Astrocyte (in vitro differentiated cells and primary cell): Measurements from ENCODE around the gene TP73. TPM values are rescaled to one million over a fixed set of nuclear protein-coding genes. Genes with fewer than 3 reads are reported as not detected.
A peak's percentile ranks its signal among the peaks of the same experiment; 100 is the strongest.

Experiments
- DNase-seq: peaks from one replicate; pipeline ENCODE4 v3.0.0-alpha.2; 2010; ENCODE audit warnings: low read depth
- FAIRE-seq: peaks from 2 replicates; lab custom pipeline; 2011; peaks lifted over from hg19 to GRCh38; lab: Jason Lieb, UNC
- H2AFZ ChIP-seq: 2 replicates; pipeline ENCODE4 v1.6.0; 2012; ENCODE audit warnings: low read depth, low read length, inconsistent platforms
- H3K27ac ChIP-seq: 2 replicates; pipeline ENCODE4 v1.5.1; 2011; ENCODE audit warnings: low read depth, low read length, inconsistent platforms
- H3K27me3 ChIP-seq: 2 replicates; pipeline ENCODE4 v1.6.0; 2011; ENCODE audit warnings: low read length, inconsistent platforms; ENCODE audit not compliant: insufficient read depth
- H3K36me3 ChIP-seq: 2 replicates; pipeline ENCODE4 v1.5.1; 2011; ENCODE audit warnings: low read length, inconsistent platforms; ENCODE audit not compliant: insufficient read depth
- H3K4me1 ChIP-seq: 2 replicates; pipeline ENCODE4 v1.5.1; 2011; ENCODE audit warnings: low read length, inconsistent platforms; ENCODE audit not compliant: insufficient read depth
- H3K4me2 ChIP-seq: 2 replicates; pipeline ENCODE4 v1.6.0; 2012; ENCODE audit warnings: low read length, inconsistent platforms
- H3K4me3 ChIP-seq: 2 replicates; pipeline ENCODE4 v1.5.1; 2011; ENCODE audit warnings: low read depth, mild to moderate bottlenecking, low read length, inconsistent platforms; ENCODE audit not compliant: insufficient read depth
- H3K79me2 ChIP-seq: 2 replicates; pipeline ENCODE4 v1.6.0; 2012; ENCODE audit warnings: mild to moderate bottlenecking, low read length, inconsistent platforms; ENCODE audit not compliant: insufficient read depth
- H3K9ac ChIP-seq: 2 replicates; pipeline ENCODE4 v1.6.0; 2012; ENCODE audit warnings: mild to moderate bottlenecking, low read length, inconsistent platforms
- H3K9me3 ChIP-seq: 2 replicates; pipeline ENCODE4 v1.5.1; 2012; ENCODE audit warnings: low read depth, mild to moderate bottlenecking, low read length, inconsistent platforms; ENCODE audit not compliant: insufficient read depth
- H4K20me1 ChIP-seq: 2 replicates; pipeline ENCODE4 v1.6.0; 2012; ENCODE audit warnings: low read length, inconsistent platforms; ENCODE audit not compliant: insufficient read depth
- H3K27ac Mint-ChIP-seq: one replicate; pipeline ENCODE4 v1.8.0; 2021; ENCODE audit warnings: mild to moderate bottlenecking, mixed read lengths; ENCODE audit not compliant: unreplicated experiment
- H3K27me3 Mint-ChIP-seq: one replicate; pipeline ENCODE4 v1.8.0; 2021; ENCODE audit warnings: low read depth, mixed read lengths; ENCODE audit not compliant: unreplicated experiment
- H3K36me3 Mint-ChIP-seq: one replicate; pipeline ENCODE4 v1.8.0; 2021; ENCODE audit warnings: low read depth, mixed read lengths; ENCODE audit not compliant: unreplicated experiment
- H3K4me1 Mint-ChIP-seq: one replicate; pipeline ENCODE4 v1.8.0; 2021; ENCODE audit warnings: low read depth, mixed read lengths; ENCODE audit not compliant: unreplicated experiment
- H3K4me3 Mint-ChIP-seq: one replicate; pipeline ENCODE4 v1.8.0; 2021; ENCODE audit warnings: mild to moderate bottlenecking, moderate library complexity, mixed read lengths; ENCODE audit not compliant: unreplicated experiment
- H3K9me3 Mint-ChIP-seq: one replicate; pipeline ENCODE4 v1.8.0; 2021; ENCODE audit warnings: mild to moderate bottlenecking, mixed read lengths; ENCODE audit not compliant: unreplicated experiment
- CTCF ChIP-seq: IDR thresholded peaks from 2 replicates; pipeline ENCODE4 v1.5.1; 2011; ENCODE audit warnings: low read depth, mild to moderate bottlenecking, inconsistent platforms, low read length, moderate library complexity; ENCODE audit not compliant: insufficient read depth
- EZH2 ChIP-seq: IDR thresholded peaks from 2 replicates; pipeline ENCODE4 v1.6.1; 2012; ENCODE audit warnings: mild to moderate bottlenecking, low read length, inconsistent platforms; ENCODE audit not compliant: insufficient read depth
- total RNA-seq: library from RNA; stranded (reverse); gene quantifications from 2 replicates; pipeline ENCODE4 v1.2.1, GENCODE V29; 2021

Gene TP73
- total RNA-seq, 1 donor from 2014 or later: 0.18 TPM

- Mint-ChIP-seq H3K4me1 (no peaks in the 10 kb centered on the region), H3K4me3 (no peak overlapping the region), H3K27me3 (peaks cover 10% of the 10 kb centered on the region), H3K27ac (no peak overlapping the region), H3K36me3 (no peaks in the 10 kb centered on the region), H3K9me3 (no peaks in the 10 kb centered on the region)
- Histone ChIP-seq H3K79me2 (no peaks in the 10 kb centered on the region), H3K4me2 (no peak overlapping the region), H3K36me3 (no peaks in the 10 kb centered on the region), H3K27me3 (peaks cover 6% of the 10 kb centered on the region), H2AFZ (no peak overlapping the region), H4K20me1 (no peaks in the 10 kb centered on the region), H3K4me1 (no peaks in the 10 kb centered on the region), H3K9me3 (no peaks in the 10 kb centered on the region), H3K9ac (no peak overlapping the region), H3K4me3 (no peak overlapping the region), H3K27ac (no peak overlapping the region)
- FAIRE-seq: no peak
- TF ChIP-seq CTCF (peak; percentile 4), EZH2 (no peak)
- no peak for DNase-seq
Measured at GRCh38 chr1:3727042-3727824, 74.9 kb downstream of the TP73 start.

GRCh38 chr1:3727825-3728776, 75.8 kb downstream of the TP73 start:
- Histone ChIP-seq H2AFZ (no peak overlapping the region), H3K4me3 (no peak overlapping the region), H4K20me1 (no peaks in the 10 kb centered on the region), H3K79me2 (no peaks in the 10 kb centered on the region), H3K9ac (no peak overlapping the region), H3K36me3 (no peaks in the 10 kb centered on the region), H3K4me1 (no peaks in the 10 kb centered on the region), H3K27me3 (peaks cover 6% of the 10 kb centered on the region), H3K9me3 (no peaks in the 10 kb centered on the region), H3K27ac (no peak overlapping the region), H3K4me2 (no peak overlapping the region)
- no peak overlapping the region for H3K4me3 Mint-ChIP-seq
- no peaks in the 10 kb centered on the region for H3K9me3 Mint-ChIP-seq
- no peak overlapping the region for H3K27ac Mint-ChIP-seq
- TF ChIP-seq CTCF (no peak), EZH2 (no peak)
- H3K27me3 Mint-ChIP-seq: peaks cover 10% of the 10 kb centered on the region
- DNase-seq (no peak), FAIRE-seq (no peak)
- H3K4me1 Mint-ChIP-seq: no peaks in the 10 kb centered on the region
- no peaks in the 10 kb centered on the region for H3K36me3 Mint-ChIP-seq
